ENCODE data around the gene BBX.

Gene BBX

DNA sequence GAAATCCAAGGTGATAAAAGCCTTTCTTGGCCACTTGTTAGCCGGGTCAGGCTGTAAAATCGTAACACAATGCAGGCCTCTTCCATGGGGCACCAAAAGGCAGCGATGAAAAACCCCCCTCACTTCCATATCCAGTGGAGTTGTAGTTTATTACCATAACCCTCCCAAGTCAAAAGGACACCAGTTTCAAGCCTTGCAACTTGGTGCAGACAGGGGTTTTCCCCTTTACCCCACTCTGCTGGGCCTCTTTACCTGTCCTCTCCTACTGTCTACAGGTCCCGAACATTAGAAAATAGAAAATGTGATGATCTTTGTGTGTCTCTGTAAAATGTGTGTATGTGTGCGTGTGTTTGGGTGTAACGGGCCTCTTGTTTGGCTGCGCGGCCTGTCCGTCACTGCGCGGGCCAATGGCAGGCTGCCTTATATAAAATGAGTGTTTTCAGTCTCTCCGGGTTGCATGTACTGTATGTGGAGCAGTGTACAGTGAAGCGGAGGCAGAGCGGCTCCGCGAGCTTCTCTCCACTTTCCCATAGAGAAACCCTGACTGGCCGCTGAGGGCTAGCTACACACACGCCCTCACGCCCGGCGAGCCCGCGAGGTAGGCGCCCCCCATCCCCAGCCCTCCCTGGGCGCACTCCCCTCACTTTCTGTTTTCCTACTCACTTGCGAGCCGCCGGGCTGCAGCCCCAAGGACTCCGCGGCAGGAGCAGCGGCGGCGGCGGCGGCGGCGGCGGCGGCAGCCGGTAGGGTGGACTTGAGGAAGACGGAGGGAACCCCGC is at the start of gene BBX:
Gene BBX, plus strand, starts transcription at position 453 of the 779 bp plus-strand sequence. CDS start 187,499 bp downstream, outside the sequence.
- DNase-seq: peak; percentile 46 to 96 (median 89)

DNA sequence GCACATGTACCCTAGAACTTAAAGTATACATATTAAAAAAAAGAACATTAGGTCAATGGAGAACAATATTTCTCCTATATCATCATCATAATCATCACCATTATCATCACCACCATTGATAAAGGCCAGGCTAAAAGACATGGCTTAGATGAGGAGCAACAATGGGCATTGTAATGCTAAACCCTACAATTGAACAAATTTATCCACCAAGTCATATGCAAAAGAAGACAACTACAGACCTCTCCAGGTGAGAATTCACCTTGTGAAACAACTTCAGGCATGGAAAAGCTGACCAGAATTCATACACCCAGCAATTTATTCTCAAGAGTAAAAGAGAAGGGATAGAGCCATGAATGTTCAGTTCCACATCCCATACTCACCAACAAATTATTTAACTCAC is 46.3 kb upstream of the BBX start:
- no peak for DNase-seq

GRCh38 chr3:107487490-107487889 is 35.3 kb upstream of the BBX start:
- DNase-seq: no peak

GRCh38 chr3:107488942-107489341 is 33.8 kb upstream of the BBX start:
- DNase-seq: no peak

DNA sequence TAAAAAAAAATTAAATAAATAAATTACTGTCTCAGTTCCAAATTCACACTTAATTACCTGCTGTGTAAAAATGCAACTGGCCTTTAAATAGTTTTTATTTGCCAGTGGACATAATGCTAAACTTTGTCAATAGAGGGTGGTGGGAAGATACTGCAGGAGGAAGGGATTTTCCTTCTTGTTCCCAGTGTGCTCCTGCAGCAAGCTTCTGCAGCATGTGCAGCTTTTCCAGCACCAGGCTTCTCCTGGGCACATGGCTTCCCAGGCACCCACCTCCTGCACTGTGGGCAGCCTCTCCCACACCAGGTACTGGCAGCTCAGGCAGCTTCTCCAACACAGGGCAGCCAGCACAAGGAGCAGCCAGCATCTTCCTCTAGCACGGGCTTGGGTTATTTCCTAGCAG is 29.6 kb upstream of the BBX start:
- DNase-seq: peak in 1 of 58 donors; percentile 1

GRCh38 chr3:107496855-107497254 is 25.9 kb upstream of the BBX start:
- DNase-seq: no peak

GRCh38 chr3:107498646-107499045 is 24.1 kb upstream of the BBX start:
- no peak for DNase-seq

DNA sequence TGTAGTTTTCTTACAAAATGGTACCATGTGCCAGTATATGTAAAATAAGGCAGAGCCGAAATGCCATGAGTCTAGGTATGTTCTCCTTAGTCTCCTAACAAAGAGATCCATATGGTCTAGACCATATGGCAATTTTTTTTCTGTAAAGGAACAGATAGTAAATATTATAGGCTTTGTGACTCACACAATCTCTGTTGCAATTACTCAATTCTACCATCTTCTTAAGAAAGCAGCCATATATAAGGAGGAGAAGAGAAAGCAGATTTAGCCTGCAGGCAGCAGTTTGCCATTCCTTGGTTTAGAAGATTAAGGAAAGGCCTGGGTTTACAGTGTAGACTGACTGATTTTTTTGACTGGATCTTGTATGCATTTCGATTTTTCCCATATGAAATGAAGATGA is 16.3 kb upstream of the BBX start:
- DNase-seq: no peak

GRCh38 chr3:107508331-107508730 is 14.4 kb upstream of the BBX start:
- no peak for DNase-seq

- no peak for DNase-seq
Measured at GRCh38 chr3:107512108-107512507, 10.7 kb upstream of the BBX start.

DNA sequence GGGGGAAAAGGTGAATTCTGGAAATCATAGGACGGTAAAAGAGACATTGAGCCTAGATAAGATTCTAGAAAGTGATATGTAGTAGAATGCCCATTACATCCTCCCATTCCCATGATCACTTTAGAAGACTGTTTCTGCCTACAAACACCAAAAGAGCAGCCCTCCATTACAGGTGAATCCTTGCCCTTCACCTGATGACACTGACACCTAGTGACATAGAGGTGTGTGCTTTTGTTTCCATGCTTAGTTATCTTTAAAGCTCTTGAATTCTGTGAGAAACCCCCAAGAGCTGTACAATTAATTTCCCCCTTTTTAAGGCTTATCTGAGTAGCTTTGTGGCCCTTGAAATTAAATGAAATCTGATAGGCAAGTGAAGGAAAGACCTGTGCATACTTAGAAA is 8.3 kb upstream of the BBX start:
- DNase-seq: no peak

- no peak for DNase-seq
Measured at GRCh38 chr3:107516475-107516874, 6.3 kb upstream of the BBX start.

DNA sequence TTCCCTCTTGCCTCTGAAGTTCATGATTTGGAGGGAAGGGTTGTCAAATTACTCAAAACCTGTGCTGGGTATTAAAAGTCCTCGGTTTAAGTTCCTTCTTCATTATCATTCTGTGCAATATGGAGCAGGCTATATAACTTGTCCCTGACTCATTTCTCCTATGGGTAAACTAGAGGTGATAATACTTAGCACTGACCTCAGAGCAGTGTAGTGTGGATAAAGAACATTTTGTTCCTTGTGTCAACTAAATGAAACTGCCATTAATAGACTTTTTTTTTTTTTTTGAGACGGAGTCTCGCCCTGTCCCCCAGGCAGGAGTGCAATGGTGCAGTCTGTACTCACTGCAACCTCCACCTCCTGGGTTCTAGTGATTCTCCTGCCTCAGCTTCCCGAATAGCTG is 2.2 kb upstream of the BBX start:
- no peak for DNase-seq

- no peak for DNase-seq
Measured at GRCh38 chr3:107521469-107522059, 1.2 kb upstream of the BBX start.

GRCh38 chr3:107523289-107523538 is 452 bp downstream of the BBX start:
- peak in 35 of 58 donors; percentile 24 to 81 (median 64) for DNase-seq

- peak in 48 of 58 donors; percentile 11 to 81 (median 54) for DNase-seq
Measured at GRCh38 chr3:107523539-107524325, 970 bp downstream of the BBX start.

DNA sequence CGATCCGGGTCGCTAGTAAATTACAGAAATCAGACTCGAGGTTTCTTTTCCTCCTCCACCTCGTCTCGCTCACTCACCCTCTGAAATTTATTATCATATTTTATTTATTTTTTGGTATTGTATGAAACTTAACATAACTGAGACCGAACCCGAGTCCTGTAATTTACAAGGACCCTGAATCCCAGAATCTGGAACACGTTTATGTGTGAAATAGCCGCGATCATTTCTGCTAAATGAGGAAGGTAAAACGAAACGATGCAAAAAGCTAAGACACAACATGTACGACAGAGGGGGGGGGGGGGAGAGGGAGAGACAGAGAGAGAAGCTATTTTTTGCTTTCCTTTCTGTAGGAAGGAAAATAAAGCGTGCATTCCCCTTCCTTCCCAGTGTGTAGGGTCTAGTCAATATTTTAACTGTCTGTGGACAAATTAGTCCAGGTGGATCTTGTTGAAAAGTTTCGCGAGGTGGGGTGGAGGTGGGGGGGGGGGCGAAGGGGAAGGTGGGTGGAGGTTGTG is 1.6 kb downstream of the BBX start:
- peak in 5 of 58 donors; percentile 30 to 45 (median 35) for DNase-seq

DNA sequence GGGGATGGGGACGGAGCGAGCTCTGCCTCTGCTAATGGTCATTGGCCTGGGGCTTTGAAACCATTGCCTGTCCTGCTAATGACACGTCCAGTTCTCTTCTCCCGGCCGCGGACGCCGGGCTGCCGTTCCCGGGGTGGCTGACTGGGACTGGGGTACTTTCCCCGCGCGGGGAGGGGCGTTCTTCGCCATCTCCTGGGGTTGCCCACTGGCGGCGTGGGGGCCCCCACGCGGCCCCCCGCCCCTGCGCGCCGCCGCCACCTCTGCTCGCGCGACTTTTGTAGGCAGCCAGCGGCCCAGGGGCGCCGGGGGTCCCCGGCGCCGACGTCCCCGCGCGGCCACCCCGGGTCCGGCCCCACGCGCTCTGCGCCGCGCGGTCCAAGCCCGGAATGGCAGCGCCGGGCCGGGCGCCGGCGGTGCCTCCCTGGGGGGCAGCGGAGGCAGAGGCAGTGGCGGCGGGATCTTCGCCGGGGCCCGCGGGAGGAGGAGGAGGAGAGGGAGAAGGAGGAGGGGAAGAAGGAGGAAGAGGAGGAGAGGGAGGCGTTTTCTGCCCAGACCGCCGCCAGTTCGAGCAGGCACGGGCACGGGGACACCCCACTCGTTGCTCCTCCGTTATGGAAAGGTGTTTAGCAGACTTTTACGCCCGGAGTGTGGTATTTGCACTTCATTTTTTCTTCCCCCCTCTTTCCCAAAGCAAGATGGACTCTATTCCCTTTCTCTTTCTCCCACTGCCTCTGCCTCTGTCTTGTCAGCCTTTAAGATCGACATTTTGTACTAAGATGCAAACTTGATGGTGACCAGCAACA is 2.3 kb downstream of the BBX start:
- DNase-seq: peak in 48 of 58 donors; percentile 4 to 60 (median 32)

- peak in 37 of 58 donors; percentile 1 to 55 (median 23) for DNase-seq
Measured at GRCh38 chr3:107525644-107526305, 3.0 kb downstream of the BBX start.

DNA sequence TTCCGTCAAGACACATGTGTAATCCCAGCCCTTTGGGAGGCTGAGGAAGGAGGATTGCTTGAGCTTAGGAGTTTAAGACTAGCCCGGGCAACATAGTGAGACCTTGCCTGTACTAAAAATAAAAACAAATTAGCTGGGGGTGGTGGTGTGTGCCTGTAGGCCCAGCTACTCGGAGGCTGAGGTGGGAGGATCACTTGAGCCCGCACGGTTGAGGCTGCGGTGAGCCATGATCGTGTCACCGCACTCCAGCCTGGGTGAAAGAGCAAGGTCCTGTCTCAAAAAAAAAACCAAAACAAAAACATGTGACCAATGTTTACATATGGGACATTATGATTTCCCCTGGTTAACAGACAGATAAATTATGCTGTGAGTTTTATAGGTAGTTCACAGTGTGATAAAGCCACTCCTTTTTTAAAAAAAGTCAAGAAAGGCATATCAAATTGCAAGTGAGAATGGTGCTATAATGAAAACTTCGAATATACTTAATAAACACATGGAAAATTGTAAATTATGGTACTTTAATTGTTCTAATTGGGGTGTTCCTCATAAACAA is 9.2 kb downstream of the BBX start:
- no peak for DNase-seq
